Endometrial microvascular endothelial cells (primary cell): Measurements from ENCODE around the gene KIAA2012. TPM values are rescaled to one million over a fixed set of nuclear protein-coding genes. Genes with fewer than 3 reads are reported as not detected.
"Not testable (repeated sequence)": the region's sequence is repeated elsewhere in the genome, so short reads cannot be mapped to it uniquely, and the experiment has no call there.

ENCODE experiments used
- in situ Hi-C: cut with HindIII; loops from 2 replicates; pipeline ENCODE4 v1.10.0; 2017; ENCODE audit warnings: low sequenced_read_pairs, low pct_unique_long_range_greater_than_20kb; ENCODE audit errors: inconsistent ontology term
- total RNA-seq: library from RNA; depleted of rRNA; stranded (reverse); fragments of >200 nt; gene quantifications from one replicate; pipeline ENCODE4 v1.2.3, GENCODE V29; 2015; ENCODE audit errors: inconsistent ontology term

Gene KIAA2012
- total RNA-seq, 1 donor from 2014 or later = not detected

DNA sequence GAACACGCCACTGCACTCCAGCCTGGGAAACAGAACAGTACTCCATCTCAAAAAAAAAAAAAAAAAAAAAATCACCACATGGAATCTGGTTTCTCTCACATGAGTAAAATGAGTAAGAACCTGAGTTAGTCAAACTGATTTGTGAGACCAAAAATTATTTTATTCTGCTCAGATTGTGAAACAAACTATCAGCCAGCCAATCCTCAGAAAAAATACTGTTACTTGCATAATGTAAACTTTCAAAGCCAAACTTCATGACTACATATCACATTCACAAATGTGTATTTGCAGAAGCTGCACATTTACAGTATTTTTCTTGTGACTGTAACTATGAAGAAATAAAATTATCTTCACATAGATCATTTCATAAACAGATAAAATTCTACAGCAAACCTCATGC is 142.1 kb downstream of the KIAA2012 start:
- in situ Hi-C loops = no loop called here

DNA sequence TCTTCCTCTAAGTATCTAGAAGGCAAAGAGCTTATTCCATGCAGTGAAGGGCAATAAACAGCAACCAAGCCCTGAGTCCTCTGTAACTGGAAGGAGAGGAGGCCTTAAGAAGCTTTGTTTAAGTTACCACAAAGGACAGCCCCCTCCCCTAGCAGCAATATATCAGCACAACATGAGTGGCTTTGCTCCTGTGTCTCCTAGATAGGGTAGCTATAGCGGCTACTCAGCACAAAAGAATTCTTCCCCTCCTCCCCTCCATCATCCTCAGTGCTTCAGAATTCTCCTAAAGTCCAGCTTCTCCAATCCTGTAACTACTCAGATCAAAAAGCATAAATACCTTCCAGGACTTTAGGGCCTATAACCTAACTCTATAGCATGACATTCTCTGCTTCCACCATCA is 148.8 kb downstream of the KIAA2012 start:
- in situ Hi-C loops = no loop called here

DNA sequence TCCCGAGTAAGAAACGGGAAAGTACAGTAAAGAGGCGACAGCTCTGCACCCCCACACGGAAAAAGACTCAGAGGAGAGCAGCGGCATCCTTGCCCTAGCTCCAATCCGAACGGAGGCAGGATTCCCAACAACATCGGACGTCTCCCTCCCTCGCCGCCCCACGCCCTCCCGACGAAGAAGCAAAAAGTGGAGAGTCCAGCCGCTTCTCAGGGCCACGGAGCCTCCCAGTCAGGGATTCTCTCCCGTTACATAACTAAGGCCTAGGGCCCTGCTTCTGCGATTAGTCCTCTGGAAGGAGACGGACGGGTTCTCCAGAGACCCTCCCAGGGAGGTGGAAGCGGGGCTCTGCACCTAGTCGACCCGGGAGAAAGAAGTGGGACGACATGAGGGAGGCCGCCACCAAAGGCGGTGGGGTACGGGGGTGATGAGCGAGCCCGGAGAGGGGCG is 164.8 kb downstream of the KIAA2012 start:
- in situ Hi-C loops = no loop called here

DNA sequence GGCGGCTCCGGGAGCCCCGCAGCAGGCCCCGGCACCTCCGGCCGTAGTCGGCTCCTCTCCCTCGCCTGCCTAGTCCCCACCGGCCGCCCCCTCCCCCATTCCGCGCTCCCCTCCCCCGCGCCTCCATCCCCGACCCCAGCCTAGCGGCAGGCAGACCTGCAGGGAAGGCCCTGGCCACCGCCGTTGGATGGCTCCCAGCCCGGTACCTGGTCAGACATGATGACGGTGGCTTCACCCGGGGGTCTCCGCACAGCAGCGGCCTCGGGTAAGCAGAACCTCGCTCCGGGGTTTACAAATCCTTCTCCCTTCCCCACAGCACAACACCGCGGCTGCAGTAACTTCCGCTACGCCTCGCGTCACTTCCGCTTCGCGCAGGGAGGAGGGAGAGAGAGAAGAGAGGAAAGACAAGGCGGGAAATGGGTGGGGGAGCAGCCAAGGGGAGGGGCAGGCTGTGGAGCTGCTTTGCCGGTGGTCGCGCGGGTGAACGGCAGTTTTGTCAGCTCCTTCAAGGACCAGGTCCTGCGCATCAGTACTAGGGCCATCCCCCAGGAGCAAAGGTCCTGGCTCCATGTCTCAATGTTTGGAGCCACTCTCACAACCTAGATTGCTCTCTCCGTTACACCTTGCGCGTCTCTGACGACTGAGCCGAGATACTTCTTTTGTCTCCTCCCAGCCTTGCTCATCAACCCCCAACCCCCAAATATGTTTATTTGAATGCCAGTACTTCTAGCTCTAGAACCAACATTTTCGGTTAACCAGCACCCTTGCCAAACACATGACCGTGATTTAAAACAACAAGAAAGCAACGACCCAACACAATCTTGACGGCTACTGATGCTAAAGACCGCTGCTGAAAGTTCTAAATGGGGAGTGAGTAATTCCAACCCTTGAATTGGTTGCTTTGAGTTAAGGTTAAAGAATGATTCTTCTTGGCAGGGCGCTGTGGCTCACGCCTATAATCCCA is 165.5 kb downstream of the KIAA2012 start, which contains the start of gene SUMO1:
TSS of gene SUMO1 (minus strand) at position 364 of the 964 bp plus-strand sequence. CDS start at position 218, 146 bp downstream.
- in situ Hi-C loops = no loop called here

DNA sequence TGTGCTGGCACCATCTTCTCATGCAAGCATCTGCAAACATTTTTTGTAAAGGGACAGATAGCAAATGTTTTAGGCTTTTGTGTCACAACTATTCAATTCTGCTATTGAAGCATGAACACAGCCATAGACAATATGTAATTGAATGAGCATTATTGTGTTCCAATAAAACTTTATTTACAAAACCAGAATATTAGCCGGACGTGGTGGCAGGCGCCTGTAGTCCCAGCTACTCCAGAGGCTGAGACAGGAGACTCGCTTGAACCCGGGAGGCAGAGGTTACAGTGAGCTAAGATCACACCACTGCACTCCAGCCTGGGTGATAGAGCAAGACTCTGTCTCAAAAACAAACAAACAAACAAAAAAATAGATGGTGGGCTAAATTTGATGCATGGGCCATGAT is 174.7 kb downstream of the KIAA2012 start:
- in situ Hi-C loops = not testable (repeated sequence)

DNA sequence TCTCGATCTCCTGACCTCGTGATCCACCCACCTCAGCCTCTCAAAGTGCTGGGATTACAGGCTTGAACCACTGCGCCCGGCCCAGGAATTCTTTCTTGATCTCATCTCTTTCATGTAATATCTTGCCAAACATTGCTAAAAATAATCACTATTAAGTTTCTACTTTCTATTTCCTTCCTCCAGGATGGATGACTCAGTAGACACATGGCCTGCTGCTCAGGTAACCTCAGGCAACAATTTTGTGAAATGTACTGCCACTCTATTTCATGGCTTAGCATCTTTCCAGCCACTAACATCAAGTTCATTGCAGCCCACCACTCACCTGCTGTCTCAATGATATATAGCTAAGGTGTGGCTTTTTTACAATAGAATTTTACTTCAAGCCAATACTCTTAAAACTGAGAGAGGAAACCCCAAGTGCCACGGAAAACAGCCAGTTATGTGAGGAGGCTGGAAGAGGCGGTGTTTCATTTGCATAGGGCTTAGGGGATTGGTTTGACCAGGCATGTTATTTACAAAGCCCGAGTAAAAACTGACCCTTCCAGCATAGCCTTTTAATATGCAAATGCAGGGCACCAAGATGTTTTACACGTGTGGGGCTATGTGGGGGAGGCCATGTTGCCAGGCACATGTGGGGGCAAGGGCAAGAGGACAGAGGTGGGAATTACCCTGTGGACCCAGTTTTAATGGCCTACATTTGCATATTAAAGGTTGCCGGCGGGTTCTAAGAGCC is 176.6 kb downstream of the KIAA2012 start:
- in situ Hi-C loops = no loop called here

DNA sequence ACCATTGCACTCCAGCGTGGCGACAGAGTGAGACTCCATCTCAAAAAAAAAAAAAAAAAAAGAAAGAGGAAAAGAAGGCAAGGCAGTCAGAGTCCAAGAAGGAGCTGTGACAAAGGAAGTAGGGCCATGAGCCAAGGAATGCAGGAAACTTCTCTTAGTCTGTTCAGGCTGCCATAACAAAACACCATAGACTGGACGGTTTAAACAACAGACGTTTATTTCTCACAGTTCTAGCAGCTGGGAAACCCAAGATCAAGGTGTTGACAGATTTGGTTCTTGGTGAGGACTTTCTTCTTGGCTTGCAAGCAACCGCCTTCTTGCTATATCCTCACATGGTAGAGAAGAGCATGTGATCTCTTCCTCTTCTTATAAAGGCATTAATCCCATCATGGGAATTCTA is 178.4 kb downstream of the KIAA2012 start:
- in situ Hi-C loops = no loop called here

Other genes with a start within 250 kb of the KIAA2012 start
- gene FZD7, start 39.4 kb upstream of the KIAA2012 start, total RNA-seq = 0.28 TPM
- gene SUMO1, start 165.3 kb downstream of the KIAA2012 start, total RNA-seq = 110 TPM
- gene NOP58, start 192.5 kb downstream of the KIAA2012 start, total RNA-seq = 139 TPM